HK-2 (cell line): ENCODE measurements around the gene ATIC.

ENCODE experiments used
- DNase-seq: peaks from one replicate; pipeline ENCODE4 v3.0.0-alpha.2; 2018; ENCODE audit not compliant: unreplicated experiment

The ATIC gene

GRCh38 chr2:215399067-215399716, 87.3 kb downstream of the ATIC start:
- no peak for DNase-seq
